GM12865 (cell line): ENCODE measurements around the gene BHLHE23.

Source experiments
- DNase-seq: peaks from one replicate; pipeline ENCODE4 v3.0.0; 2010; ENCODE audit warnings: low read depth
- H3K4me3 ChIP-seq: 2 replicates; pipeline ENCODE4 v1.5.1; 2011; ENCODE audit warnings: mild to moderate bottlenecking, low read depth, low read length, control low read depth
- TF ChIP-seq, protein P1 (sequence below): IDR thresholded peaks from 2 replicates; pipeline ENCODE4 v1.5.1; 2011; ENCODE audit warnings: low read length, control low read depth, low read depth, inconsistent platforms; ENCODE audit not compliant: insufficient read depth; ENCODE audit errors: missing control alignments

BHLHE23 gene

DNA sequence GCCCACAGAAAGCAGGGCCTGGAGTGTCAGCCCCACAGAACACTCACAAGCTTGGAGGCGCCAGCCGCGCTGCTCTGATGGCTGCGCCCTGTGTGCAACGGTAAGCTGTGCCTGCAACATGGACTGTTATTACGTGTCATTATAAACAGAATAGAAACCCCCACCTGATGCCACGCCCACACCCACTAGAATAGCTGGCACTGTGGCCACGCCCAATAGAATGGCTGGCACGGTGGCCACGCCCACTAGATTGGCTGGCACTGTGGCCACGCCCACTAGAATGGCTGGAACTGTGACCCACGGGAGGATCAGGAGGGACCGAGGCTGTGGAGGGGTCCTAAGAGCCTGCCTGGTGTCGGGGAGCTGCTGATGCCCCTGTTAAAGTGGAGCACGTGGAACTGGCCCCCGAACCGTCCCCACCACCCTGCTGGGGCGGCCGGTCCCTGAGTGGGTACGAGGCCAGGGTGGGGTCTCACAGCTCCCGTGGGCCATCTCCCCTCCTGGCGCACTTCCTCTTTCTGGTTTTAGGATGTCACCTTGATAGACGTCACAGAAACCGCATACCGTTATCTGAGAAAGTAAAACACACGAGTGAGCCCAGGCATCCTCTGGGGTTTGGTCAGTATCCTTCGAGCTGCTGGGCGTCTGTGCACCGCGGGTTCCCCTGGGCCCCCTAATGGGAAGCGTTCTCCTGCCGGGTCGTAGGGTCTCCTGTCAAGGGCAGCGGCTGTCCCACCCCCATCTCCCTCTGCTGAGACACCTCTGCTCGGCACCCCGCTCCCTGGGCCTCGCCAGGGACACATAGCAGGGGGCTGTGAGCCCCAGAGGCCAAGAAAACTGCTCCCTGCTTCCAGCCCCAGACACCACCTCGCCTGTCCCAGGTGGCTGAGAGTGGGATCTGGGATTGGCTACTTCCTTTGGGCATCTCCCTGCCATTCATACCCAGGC, 28.9 kb downstream of the BHLHE23 start:
- DNase-seq = peak; percentile 88
- TF ChIP-seq, protein P1, sequence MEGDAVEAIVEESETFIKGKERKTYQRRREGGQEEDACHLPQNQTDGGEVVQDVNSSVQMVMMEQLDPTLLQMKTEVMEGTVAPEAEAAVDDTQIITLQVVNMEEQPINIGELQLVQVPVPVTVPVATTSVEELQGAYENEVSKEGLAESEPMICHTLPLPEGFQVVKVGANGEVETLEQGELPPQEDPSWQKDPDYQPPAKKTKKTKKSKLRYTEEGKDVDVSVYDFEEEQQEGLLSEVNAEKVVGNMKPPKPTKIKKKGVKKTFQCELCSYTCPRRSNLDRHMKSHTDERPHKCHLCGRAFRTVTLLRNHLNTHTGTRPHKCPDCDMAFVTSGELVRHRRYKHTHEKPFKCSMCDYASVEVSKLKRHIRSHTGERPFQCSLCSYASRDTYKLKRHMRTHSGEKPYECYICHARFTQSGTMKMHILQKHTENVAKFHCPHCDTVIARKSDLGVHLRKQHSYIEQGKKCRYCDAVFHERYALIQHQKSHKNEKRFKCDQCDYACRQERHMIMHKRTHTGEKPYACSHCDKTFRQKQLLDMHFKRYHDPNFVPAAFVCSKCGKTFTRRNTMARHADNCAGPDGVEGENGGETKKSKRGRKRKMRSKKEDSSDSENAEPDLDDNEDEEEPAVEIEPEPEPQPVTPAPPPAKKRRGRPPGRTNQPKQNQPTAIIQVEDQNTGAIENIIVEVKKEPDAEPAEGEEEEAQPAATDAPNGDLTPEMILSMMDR = no peak
- peak overlapping the region; percentile 40 for H3K4me3 ChIP-seq

DNA sequence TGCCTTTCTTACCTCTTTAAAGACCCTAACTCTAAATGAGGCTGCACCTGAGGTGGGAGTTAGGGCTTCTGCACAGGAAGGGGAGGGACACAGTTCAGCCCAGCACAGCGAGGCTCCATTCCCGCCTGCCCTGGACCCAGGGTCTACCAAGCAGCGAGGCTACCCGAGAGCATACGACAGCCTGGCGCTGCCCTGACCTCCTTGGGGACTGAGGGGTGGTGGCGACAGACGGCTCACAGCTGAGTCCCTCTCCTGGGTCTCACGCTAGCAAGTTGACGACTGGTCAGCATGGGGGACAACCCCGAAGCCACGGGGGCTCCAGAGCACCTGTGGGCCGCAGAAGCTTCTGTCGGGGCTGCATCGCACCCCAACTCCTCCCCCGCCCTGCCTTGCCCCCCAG, 29.9 kb downstream of the BHLHE23 start:
- TF ChIP-seq, protein P1 = no peak
- no peak for DNase-seq
- no peak overlapping the region for H3K4me3 ChIP-seq

DNA sequence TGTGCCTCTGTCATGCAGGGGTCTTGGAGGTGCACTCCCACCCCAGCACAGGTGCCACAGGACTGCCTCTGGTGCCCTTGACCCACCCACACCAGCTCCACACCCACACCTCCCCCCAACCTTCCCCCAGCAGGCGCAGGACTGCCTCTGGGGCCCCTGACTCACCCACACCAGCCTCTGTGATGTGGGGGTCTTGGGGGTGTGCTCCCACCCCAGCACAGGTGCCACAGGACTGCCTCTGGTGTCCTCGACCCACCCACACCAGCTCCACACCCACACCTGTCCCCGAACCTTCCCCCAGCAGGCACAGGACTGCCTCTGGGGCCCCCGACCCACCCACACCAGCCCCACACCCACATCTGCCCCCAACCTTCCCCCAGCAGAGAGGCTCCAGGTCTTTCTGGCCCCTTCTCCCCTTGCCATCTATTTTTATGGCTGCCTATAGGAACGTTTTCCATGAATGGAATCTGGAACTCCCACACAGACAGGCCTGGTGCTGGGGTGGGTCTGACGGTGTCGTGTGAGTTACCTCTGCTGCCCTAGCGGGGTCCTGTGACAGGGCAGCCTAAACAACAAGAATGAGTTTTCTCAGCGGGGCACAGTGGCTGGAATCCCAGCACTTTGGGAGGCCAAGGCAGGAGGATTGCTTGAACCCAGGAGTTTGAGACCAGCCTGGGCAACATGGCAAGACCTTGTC, 30.8 kb downstream of the BHLHE23 start:
- DNase-seq = no peak
- H3K4me3 ChIP-seq = no peak overlapping the region
- TF ChIP-seq, protein P1 = no peak

DNA sequence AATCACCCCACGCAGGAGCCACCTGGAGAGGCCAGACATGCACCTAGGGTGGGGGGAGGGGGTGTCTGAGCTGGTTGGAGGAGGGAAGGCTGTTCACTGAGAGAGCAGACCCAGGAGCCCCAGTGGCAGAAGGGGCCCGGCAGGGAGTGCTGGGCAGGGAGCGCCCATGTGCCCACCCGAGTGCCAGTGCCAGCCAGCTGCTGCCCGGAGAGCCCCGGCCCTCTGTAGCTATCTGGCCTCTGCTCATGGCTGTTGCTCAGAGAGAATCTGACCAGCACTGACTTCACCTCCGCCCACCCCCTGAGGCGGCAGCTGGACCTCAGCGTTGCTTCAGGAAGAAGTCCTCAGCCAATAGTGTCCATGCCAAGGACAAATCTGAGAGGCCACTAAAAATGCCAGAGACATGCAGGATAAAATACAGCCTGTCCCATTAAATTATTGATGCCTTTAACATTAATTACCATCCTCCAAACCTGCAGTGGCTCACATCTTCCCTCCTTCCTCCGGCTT, 31.5 kb downstream of the BHLHE23 start:
- H3K4me3 ChIP-seq = no peak overlapping the region
- DNase-seq = no peak
- TF ChIP-seq, protein P1 = no peak

GRCh38 chr20:62972845-62973745, 33.7 kb downstream of the BHLHE23 start:
- TF ChIP-seq, protein P1 = no peak
- no peak for DNase-seq
- no peak overlapping the region for H3K4me3 ChIP-seq
